Liver (tissue), 9 donors: Measurements from ENCODE around the gene EHD1. TPM values are rescaled to one million over a fixed set of nuclear protein-coding genes. Genes with fewer than 3 reads are reported as not detected.
A peak's percentile ranks its signal among the peaks of the same experiment; 100 is the strongest.

Experiments used
- DNase-seq: peaks from one replicate; pipeline ENCODE4 v3.0.0-alpha.2; 2017; ENCODE audit warnings: low spot score
- H3K27ac ChIP-seq, 2 donors: one replicate each; pipeline ENCODE4 v1.7.0; 2013; ENCODE audit warnings: inconsistent platforms in 2 of 2, low read length in 2 of 2, control low read depth in 1 of 2, low read depth in 1 of 2, mild to moderate bottlenecking in 1 of 2
- H3K27me3 ChIP-seq, 4 donors: one replicate each; pipeline versions ENCODE4 v1.6.1 to v1.7.0; 2013; ENCODE audit warnings: low read length in 3 of 4, inconsistent platforms in 1 of 4, mild to moderate bottlenecking in 1 of 4, moderate library complexity in 1 of 4; ENCODE audit not compliant: control insufficient read depth in 4 of 4, insufficient read depth in 4 of 4
- H3K36me3 ChIP-seq, 4 donors: one replicate each; pipeline versions ENCODE4 v1.6.1 to v1.7.0; 2013; ENCODE audit warnings: low read length in 3 of 4, mild to moderate bottlenecking in 3 of 4, low read depth in 1 of 4, moderate library complexity in 1 of 4; ENCODE audit not compliant: control insufficient read depth in 4 of 4, insufficient read depth in 3 of 4
- H3K4me1 ChIP-seq, 4 donors: one replicate each; pipeline versions ENCODE4 v1.6.1 to v1.7.0; 2013; ENCODE audit warnings: low read length in 3 of 4, mild to moderate bottlenecking in 3 of 4, moderate library complexity in 1 of 4; ENCODE audit not compliant: control insufficient read depth in 4 of 4, insufficient read depth in 4 of 4
- H3K4me3 ChIP-seq, 3 donors: one replicate each; pipeline versions ENCODE4 v1.6.1 to v1.7.0; 2013; ENCODE audit warnings: low read length in 3 of 3, control low read depth in 1 of 3, low read depth in 1 of 3, mild to moderate bottlenecking in 1 of 3
- H3K9ac ChIP-seq, 2 donors: one replicate each; pipeline ENCODE4 v1.7.0; 2013; ENCODE audit warnings: low read length in 2 of 2, mild to moderate bottlenecking in 2 of 2, moderate library complexity in 2 of 2, control low read depth in 1 of 2, low read depth in 1 of 2
- H3K9me3 ChIP-seq, 4 donors: one replicate each; pipeline versions ENCODE4 v1.6.1 to v1.7.0; 2013; ENCODE audit warnings: low read length in 3 of 4; ENCODE audit not compliant: control insufficient read depth in 4 of 4
- EGR1 ChIP-seq, 2 donors: IDR thresholded peaks; 2 replicates each; pipeline ENCODE4 v1.6.1; 2016 to 2018; ENCODE audit warnings: antibody characterized with exemption in 2 of 2, low read depth in 2 of 2
- FOXA1 ChIP-seq: IDR thresholded peaks from 2 replicates; pipeline ENCODE4 v1.6.1; 2016; ENCODE audit warnings: antibody characterized with exemption
- FOXA2 ChIP-seq: IDR thresholded peaks from 2 replicates; pipeline ENCODE4 v1.6.1; 2016; ENCODE audit warnings: antibody characterized with exemption
- GABPA ChIP-seq, 2 donors: IDR thresholded peaks in 1 of 2; conservative IDR thresholded peaks in 1 of 2; 2 replicates each; pipeline ENCODE4 v1.6.1; 2016; ENCODE audit warnings: antibody characterized with exemption in 2 of 2, mild to moderate bottlenecking in 1 of 2, moderate library complexity in 1 of 2
- HNF4A ChIP-seq, 2 donors: conservative IDR thresholded peaks; 2 replicates each; pipeline ENCODE4 v1.6.1; 2016; ENCODE audit warnings: antibody characterized with exemption in 2 of 2, mild to moderate bottlenecking in 2 of 2
- HNF4G ChIP-seq: IDR thresholded peaks from 2 replicates; pipeline ENCODE4 v1.6.1; 2016; ENCODE audit warnings: antibody characterized with exemption
- JUND ChIP-seq, 2 donors: IDR thresholded peaks; 2 replicates each; pipeline ENCODE4 v1.6.1; 2016; ENCODE audit warnings: antibody characterized with exemption in 2 of 2
- MAX ChIP-seq: IDR thresholded peaks from 2 replicates; pipeline ENCODE4 v1.6.1; 2016; ENCODE audit warnings: antibody characterized with exemption
- NR2F2 ChIP-seq: IDR thresholded peaks from 2 replicates; pipeline ENCODE4 v1.6.1; 2016; ENCODE audit warnings: antibody characterized with exemption
- RAD21 ChIP-seq, 2 donors: IDR thresholded peaks; 2 replicates each; pipeline ENCODE4 v1.6.1; 2016; ENCODE audit warnings: antibody characterized with exemption in 2 of 2, mild to moderate bottlenecking in 2 of 2
- REST ChIP-seq: IDR thresholded peaks from 2 replicates; pipeline ENCODE4 v1.6.1; 2016; ENCODE audit warnings: antibody characterized with exemption, mild to moderate bottlenecking
- RXRA ChIP-seq, 2 donors: IDR thresholded peaks; 2 replicates each; pipeline ENCODE4 v1.6.1; 2017 to 2018; ENCODE audit warnings: antibody characterized with exemption in 2 of 2, mild to moderate bottlenecking in 1 of 2
- SP1 ChIP-seq: IDR thresholded peaks from 2 replicates; pipeline ENCODE4 v1.6.1; 2018; ENCODE audit warnings: antibody characterized with exemption, mild to moderate bottlenecking
- TAF1 ChIP-seq: conservative IDR thresholded peaks from 2 replicates; pipeline ENCODE4 v1.6.1; 2016; ENCODE audit warnings: antibody characterized with exemption, mild to moderate bottlenecking
- YY1 ChIP-seq: IDR thresholded peaks from 2 replicates; pipeline ENCODE4 v1.6.1; 2016; ENCODE audit warnings: antibody characterized with exemption, mild to moderate bottlenecking
- WGBS: extraction: QIAGEN DNeasy Blood & Tissue Kit; methylation state at CpG from one replicate; pipeline ENCODE4 v1.1.7; 2013; 5-methylcytosine and 5-hydroxymethylcytosine counted together
- polyA plus RNA-seq, 2 donors: library from polyadenylated mRNA; stranded (reverse) in 1 of 2; unstranded in 1 of 2; fragments of 200-250 nt in 1 of 2; fragments of >200 nt in 1 of 2; fragmentation: Nextera tagmentation in 1 of 2; extraction: Ambion mirVana in 1 of 2; gene quantifications; one replicate each; pipeline versions ENCODE4 v1.2.1 to v1.2.3, GENCODE V29; 2013 to 2015
- total RNA-seq, 2 donors: library from RNA; depleted of rRNA; stranded (reverse); fragments of >200 nt; gene quantifications; one replicate each; pipeline ENCODE4 v1.2.3, GENCODE V29; 2014
- TF ChIP-seq, protein P1 (sequence below): IDR thresholded peaks from 2 replicates; pipeline ENCODE4 v1.6.1; 2016; ENCODE audit warnings: antibody characterized with exemption
- TF ChIP-seq, protein P2 (sequence below): fragments of 150-350 bp; IDR thresholded peaks from 2 replicates; pipeline ENCODE4 v1.5.1; 2017; ENCODE audit warnings: improper control_type of control experiment, low read depth, low read length; ENCODE audit not compliant: missing input control
- TF ChIP-seq, protein P3 (sequence below): IDR thresholded peaks from 2 replicates; pipeline ENCODE4 v1.6.1; 2016; ENCODE audit warnings: antibody characterized with exemption
- donor health status: healthy.
- donor health status: healthy.
- donor health status: healthy.
- donor health status: healthy.
- donor health status: healthy.

The EHD1 gene
- total and polyA plus RNA-seq, 4 donors: 8.3 to 36.4 (median 19.2) TPM

GRCh38 chr11:64871492-64871891 is 6.9 kb downstream of the EHD1 start:
- Histone ChIP-seq H3K27ac (peak overlapping the region; percentile 39 to 75), H3K9ac (peak overlapping the region in 1 of 2 donors; percentile 14), H3K4me1 (peaks cover 24 to 75% (median 66%) of the 10 kb centered on the region in 4 donors), H3K27me3 (no peaks in the 10 kb centered on the region), H3K4me3 (no peak overlapping the region), H3K36me3 (no peaks in the 10 kb centered on the region), H3K9me3 (no peaks in the 10 kb centered on the region)
- DNase-seq: no peak
- 70% methylated on average over 3 of the region's 3 CpGs for WGBS
- TF ChIP-seq YY1 (no peak), RAD21 (IDR thresholded peaks at IDR 0.05) (no peak), EGR1 (IDR thresholded peaks at IDR 0.05; ENCODE audit: low read depth in 2 of 2) (no peak), REST (no peak), HNF4G (no peak), GABPA (IDR thresholded peaks at IDR 0.05 in 1 of 2, conservative IDR thresholded peaks at IDR 0.05 in 1 of 2) (no peak)
- TF ChIP-seq, protein P1, sequence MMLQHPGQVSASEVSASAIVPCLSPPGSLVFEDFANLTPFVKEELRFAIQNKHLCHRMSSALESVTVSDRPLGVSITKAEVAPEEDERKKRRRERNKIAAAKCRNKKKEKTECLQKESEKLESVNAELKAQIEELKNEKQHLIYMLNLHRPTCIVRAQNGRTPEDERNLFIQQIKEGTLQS: no peak

GRCh38 chr11:64870893-64871466 is 7.4 kb downstream of the EHD1 start:
- no peak overlapping the region for H3K4me3 ChIP-seq
- no peak for DNase-seq
- no peaks in the 10 kb centered on the region for H3K27me3 ChIP-seq
- H3K9me3 ChIP-seq: no peaks in the 10 kb centered on the region
- no peaks in the 10 kb centered on the region for H3K36me3 ChIP-seq
- H3K4me1 ChIP-seq: peaks cover 24 to 70% (median 61%) of the 10 kb centered on the region in 4 donors
- no peak for TF ChIP-seq FOXA2
- TF ChIP-seq HNF4G: no peak
- no peak for TF ChIP-seq SP1
- TF ChIP-seq, protein P1: no peak
- no peak for TF ChIP-seq HNF4A (conservative IDR thresholded peaks at IDR 0.05)
- no peak for TF ChIP-seq JUND (IDR thresholded peaks at IDR 0.05)
- TF ChIP-seq, protein P2, sequence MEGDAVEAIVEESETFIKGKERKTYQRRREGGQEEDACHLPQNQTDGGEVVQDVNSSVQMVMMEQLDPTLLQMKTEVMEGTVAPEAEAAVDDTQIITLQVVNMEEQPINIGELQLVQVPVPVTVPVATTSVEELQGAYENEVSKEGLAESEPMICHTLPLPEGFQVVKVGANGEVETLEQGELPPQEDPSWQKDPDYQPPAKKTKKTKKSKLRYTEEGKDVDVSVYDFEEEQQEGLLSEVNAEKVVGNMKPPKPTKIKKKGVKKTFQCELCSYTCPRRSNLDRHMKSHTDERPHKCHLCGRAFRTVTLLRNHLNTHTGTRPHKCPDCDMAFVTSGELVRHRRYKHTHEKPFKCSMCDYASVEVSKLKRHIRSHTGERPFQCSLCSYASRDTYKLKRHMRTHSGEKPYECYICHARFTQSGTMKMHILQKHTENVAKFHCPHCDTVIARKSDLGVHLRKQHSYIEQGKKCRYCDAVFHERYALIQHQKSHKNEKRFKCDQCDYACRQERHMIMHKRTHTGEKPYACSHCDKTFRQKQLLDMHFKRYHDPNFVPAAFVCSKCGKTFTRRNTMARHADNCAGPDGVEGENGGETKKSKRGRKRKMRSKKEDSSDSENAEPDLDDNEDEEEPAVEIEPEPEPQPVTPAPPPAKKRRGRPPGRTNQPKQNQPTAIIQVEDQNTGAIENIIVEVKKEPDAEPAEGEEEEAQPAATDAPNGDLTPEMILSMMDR: no peak
- no peak for TF ChIP-seq FOXA1
- no peak for TF ChIP-seq EGR1 (IDR thresholded peaks at IDR 0.05; ENCODE audit: low read depth in 2 of 2)
- TF ChIP-seq GABPA (IDR thresholded peaks at IDR 0.05 in 1 of 2, conservative IDR thresholded peaks at IDR 0.05 in 1 of 2): no peak
- no peak for TF ChIP-seq MAX
- no peak for TF ChIP-seq RAD21 (IDR thresholded peaks at IDR 0.05)
- TF ChIP-seq REST: no peak
- TF ChIP-seq YY1: no peak
- no peak for TF ChIP-seq NR2F2
- no peak for TF ChIP-seq TAF1
- no peak for TF ChIP-seq RXRA (IDR thresholded peaks at IDR 0.05)
- TF ChIP-seq, protein P3, sequence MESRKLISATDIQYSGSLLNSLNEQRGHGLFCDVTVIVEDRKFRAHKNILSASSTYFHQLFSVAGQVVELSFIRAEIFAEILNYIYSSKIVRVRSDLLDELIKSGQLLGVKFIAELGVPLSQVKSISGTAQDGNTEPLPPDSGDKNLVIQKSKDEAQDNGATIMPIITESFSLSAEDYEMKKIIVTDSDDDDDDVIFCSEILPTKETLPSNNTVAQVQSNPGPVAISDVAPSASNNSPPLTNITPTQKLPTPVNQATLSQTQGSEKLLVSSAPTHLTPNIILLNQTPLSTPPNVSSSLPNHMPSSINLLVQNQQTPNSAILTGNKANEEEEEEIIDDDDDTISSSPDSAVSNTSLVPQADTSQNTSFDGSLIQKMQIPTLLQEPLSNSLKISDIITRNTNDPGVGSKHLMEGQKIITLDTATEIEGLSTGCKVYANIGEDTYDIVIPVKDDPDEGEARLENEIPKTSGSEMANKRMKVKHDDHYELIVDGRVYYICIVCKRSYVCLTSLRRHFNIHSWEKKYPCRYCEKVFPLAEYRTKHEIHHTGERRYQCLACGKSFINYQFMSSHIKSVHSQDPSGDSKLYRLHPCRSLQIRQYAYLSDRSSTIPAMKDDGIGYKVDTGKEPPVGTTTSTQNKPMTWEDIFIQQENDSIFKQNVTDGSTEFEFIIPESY: no peak
- peak overlapping the region; percentile 39 to 75 for H3K27ac ChIP-seq
- WGBS: 66% methylated on average over 20 of the region's 20 CpGs
- peak overlapping the region in 1 of 2 donors; percentile 14 for H3K9ac ChIP-seq
